MCF 10A (cell line): ENCODE measurements around the gene MYO10. TPM values are rescaled to one million over a fixed set of nuclear protein-coding genes. Genes with fewer than 3 reads are reported as not detected.

Experiments
- BruUV-seq: library from RNA; stranded (reverse); fragments of 400-500 nt; replicated peaks from 2 replicates; lab custom pipeline; 2021; lab: Mats Ljungman, UMichigan
- CTCF ChIA-PET: fragments of 300-600 bp; sonication (Branson Sonifier 250); formaldehyde crosslinking; extraction: SDS; loops from one replicate; lab custom pipeline; 2021; ENCODE audit warnings: antibody characterized with exemption, inconsistent platforms; lab: Yijun Ruan, JAX
- POLR2A ChIA-PET: fragments of 300-600, 350-650 bp; sonication (Branson Sonifier 250); formaldehyde crosslinking; extraction: SDS; loops from one replicate; lab custom pipeline; 2020; ENCODE audit warnings: antibody characterized with exemption, inconsistent platforms; lab: Yijun Ruan, JAX
- DNase-seq: peaks from one replicate; pipeline ENCODE4 v3.0.0-alpha.2; 2018; ENCODE audit not compliant: unreplicated experiment
- H3K27ac Mint-ChIP-seq: one replicate; pipeline ENCODE4 v1.8.0; 2022; ENCODE audit warnings: mild to moderate bottlenecking, low read depth, mixed read lengths; ENCODE audit not compliant: unreplicated experiment
- H3K27me3 Mint-ChIP-seq: one replicate; pipeline ENCODE4 v1.8.0; 2022; ENCODE audit warnings: mixed read lengths; ENCODE audit not compliant: insufficient read depth, unreplicated experiment
- H3K36me3 Mint-ChIP-seq: one replicate; pipeline ENCODE4 v1.8.0; 2022; ENCODE audit warnings: mild to moderate bottlenecking, moderate library complexity, mixed read lengths; ENCODE audit not compliant: insufficient read depth, unreplicated experiment
- H3K4me1 Mint-ChIP-seq: one replicate; pipeline ENCODE4 v1.8.0; 2022; ENCODE audit warnings: mixed read lengths; ENCODE audit not compliant: insufficient read depth, unreplicated experiment
- H3K4me3 Mint-ChIP-seq: one replicate; pipeline ENCODE4 v1.8.0; 2022; ENCODE audit warnings: mild to moderate bottlenecking, moderate library complexity, mixed read lengths; ENCODE audit not compliant: unreplicated experiment
- H3K9me3 Mint-ChIP-seq: one replicate; pipeline ENCODE4 v1.8.0; 2022; ENCODE audit warnings: mixed read lengths; ENCODE audit not compliant: unreplicated experiment
- intact Hi-C: fragments of 100-400 bp; cut with micrococcal nuclease; formaldehyde crosslinking; loops from 2 replicates; pipeline ENCODE4 v1.14.1; 2022
- total RNA-seq: library from RNA; stranded (reverse); gene quantifications from 2 replicates; pipeline ENCODE4 v1.2.3, GENCODE V29; 2022
- TF ChIP-seq, protein P1 (sequence below): fragments of 200-600 bp; IDR thresholded peaks from one replicate; pipeline ENCODE4 v1.8.0; 2022; ENCODE audit warnings: antibody characterized with exemption, mild to moderate bottlenecking; ENCODE audit not compliant: unreplicated experiment

The MYO10 gene
- total RNA-seq, 1 experiment from 2014 or later = 35.7 TPM

- Mint-ChIP-seq H3K27ac (no peak overlapping the region), H3K4me3 (no peak overlapping the region), H3K9me3 (no peaks in the 10 kb centered on the region), H3K4me1 (no peaks in the 10 kb centered on the region), H3K36me3 (peaks cover 5% of the 10 kb centered on the region), H3K27me3 (no peaks in the 10 kb centered on the region)
- intact Hi-C loops = no loop called here
- ChIA-PET CTCF (interaction anchor here (3.1 kb wide), 1 partner anchor 463 kb away, joined by 7 read pairs; no protein-coding TSS in a partner anchor), POLR2A (interaction anchor here (0.6 to 0.9 kb wide), 2 partner anchors 210 to 231 kb away, joined by 3 read pairs; partner anchors contain the start of gene MYO10)
- TF ChIP-seq, protein P1, sequence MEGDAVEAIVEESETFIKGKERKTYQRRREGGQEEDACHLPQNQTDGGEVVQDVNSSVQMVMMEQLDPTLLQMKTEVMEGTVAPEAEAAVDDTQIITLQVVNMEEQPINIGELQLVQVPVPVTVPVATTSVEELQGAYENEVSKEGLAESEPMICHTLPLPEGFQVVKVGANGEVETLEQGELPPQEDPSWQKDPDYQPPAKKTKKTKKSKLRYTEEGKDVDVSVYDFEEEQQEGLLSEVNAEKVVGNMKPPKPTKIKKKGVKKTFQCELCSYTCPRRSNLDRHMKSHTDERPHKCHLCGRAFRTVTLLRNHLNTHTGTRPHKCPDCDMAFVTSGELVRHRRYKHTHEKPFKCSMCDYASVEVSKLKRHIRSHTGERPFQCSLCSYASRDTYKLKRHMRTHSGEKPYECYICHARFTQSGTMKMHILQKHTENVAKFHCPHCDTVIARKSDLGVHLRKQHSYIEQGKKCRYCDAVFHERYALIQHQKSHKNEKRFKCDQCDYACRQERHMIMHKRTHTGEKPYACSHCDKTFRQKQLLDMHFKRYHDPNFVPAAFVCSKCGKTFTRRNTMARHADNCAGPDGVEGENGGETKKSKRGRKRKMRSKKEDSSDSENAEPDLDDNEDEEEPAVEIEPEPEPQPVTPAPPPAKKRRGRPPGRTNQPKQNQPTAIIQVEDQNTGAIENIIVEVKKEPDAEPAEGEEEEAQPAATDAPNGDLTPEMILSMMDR = no peak
- DNase-seq = no peak
- no TSS peak for BruUV-seq
These were observed 209.5 kb downstream of the MYO10 start for GRCh38 chr5:16726538-16726946.

GRCh38 chr5:16725575-16725974 lies 210.5 kb downstream of the MYO10 start:
- Mint-ChIP-seq H3K27me3 (no peaks in the 10 kb centered on the region), H3K36me3 (peaks cover 5% of the 10 kb centered on the region), H3K27ac (no peak overlapping the region), H3K9me3 (no peaks in the 10 kb centered on the region), H3K4me3 (no peak overlapping the region), H3K4me1 (no peaks in the 10 kb centered on the region)
- no TSS peak for BruUV-seq
- CTCF ChIA-PET = interaction anchor here (0.6 to 0.9 kb wide), 4 partner anchors 29 to 464 kb away, joined by 3 to 5 read pairs (median 3); no protein-coding TSS in a partner anchor
- intact Hi-C loops = no loop called here
- no peak for DNase-seq
- POLR2A ChIA-PET = interaction anchor here (0.6 kb wide), 2 partner anchors 41 to 1628 kb away, joined by 3 read pairs; no protein-coding TSS in a partner anchor
- TF ChIP-seq, protein P1 = no peak

DNA sequence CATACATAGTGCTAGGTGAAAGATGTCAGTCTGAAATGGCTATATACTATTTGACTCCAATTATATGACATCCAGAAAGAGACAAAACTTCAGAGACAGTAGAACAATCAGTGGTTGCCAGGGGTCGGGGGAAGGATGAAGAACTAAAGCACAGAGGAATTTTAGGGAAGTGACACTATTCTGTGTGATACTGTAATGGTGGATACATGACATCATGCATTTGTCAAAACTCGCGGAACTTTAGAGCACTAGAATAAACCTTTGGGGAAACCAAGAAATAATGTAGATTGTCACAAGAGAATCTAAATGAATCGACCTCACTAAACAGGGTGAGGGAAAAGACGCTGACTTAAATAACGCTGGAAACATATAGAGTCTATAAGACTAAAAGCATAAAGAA lies 212.3 kb downstream of the MYO10 start:
- TF ChIP-seq, protein P1 = no peak
- intact Hi-C loops = no loop called here
- Mint-ChIP-seq H3K36me3 (peaks cover 5% of the 10 kb centered on the region), H3K27me3 (no peaks in the 10 kb centered on the region), H3K27ac (no peak overlapping the region), H3K4me3 (no peak overlapping the region), H3K4me1 (no peaks in the 10 kb centered on the region), H3K9me3 (no peaks in the 10 kb centered on the region)
- ChIA-PET POLR2A (no interaction called here), CTCF (interaction anchor here (0.7 kb wide), 1 partner anchor 473 kb away, joined by 3 read pairs; no protein-coding TSS in a partner anchor)
- DNase-seq = no peak
- BruUV-seq = no TSS peak

DNA sequence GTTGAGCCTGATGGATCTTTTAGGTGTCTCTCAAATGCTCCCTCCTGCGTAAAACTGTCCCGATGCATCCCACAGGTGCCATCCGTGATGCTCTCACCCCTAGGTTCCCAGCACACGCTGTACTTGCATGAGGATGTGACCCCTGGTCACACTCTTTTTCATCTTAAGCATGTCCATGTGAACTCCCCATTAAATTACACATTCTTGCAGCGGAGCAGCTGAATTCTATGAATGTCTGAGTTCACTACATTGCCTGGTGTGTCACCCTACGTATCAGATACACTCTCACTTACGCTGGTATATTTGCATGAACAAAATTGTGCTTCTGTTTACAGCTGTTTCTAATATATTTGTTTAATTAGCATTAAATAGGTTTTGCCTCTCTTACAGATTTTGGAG lies 214.0 kb downstream of the MYO10 start:
- Mint-ChIP-seq H3K36me3 (peaks cover 6% of the 10 kb centered on the region), H3K4me1 (no peaks in the 10 kb centered on the region), H3K9me3 (no peaks in the 10 kb centered on the region), H3K27me3 (no peaks in the 10 kb centered on the region), H3K4me3 (no peak overlapping the region), H3K27ac (no peak overlapping the region)
- POLR2A ChIA-PET = interaction anchor here (0.6 kb wide), 1 partner anchor 32 kb away, joined by 3 read pairs; no protein-coding TSS in a partner anchor
- CTCF ChIA-PET = no interaction called here
- TF ChIP-seq, protein P1 = no peak
- no TSS peak for BruUV-seq
- intact Hi-C loops = no loop called here
- DNase-seq = no peak
